Liver (tissue), 9 donors: ENCODE results near the gene LYPD5. TPM values are rescaled to one million over a fixed set of nuclear protein-coding genes. Genes with fewer than 3 reads are reported as not detected.

ENCODE experiments used
- DNase-seq: peaks from one replicate; pipeline ENCODE4 v3.0.0-alpha.2; 2017; ENCODE audit warnings: low spot score
- H3K27ac ChIP-seq, 2 donors: one replicate each; pipeline ENCODE4 v1.7.0; 2013; ENCODE audit warnings: inconsistent platforms in 2 of 2, low read length in 2 of 2, control low read depth in 1 of 2, low read depth in 1 of 2, mild to moderate bottlenecking in 1 of 2
- H3K27me3 ChIP-seq, 4 donors: one replicate each; pipeline versions ENCODE4 v1.6.1 to v1.7.0; 2013; ENCODE audit warnings: low read length in 3 of 4, inconsistent platforms in 1 of 4, mild to moderate bottlenecking in 1 of 4, moderate library complexity in 1 of 4; ENCODE audit not compliant: control insufficient read depth in 4 of 4, insufficient read depth in 4 of 4
- H3K36me3 ChIP-seq, 4 donors: one replicate each; pipeline versions ENCODE4 v1.6.1 to v1.7.0; 2013; ENCODE audit warnings: low read length in 3 of 4, mild to moderate bottlenecking in 3 of 4, low read depth in 1 of 4, moderate library complexity in 1 of 4; ENCODE audit not compliant: control insufficient read depth in 4 of 4, insufficient read depth in 3 of 4
- H3K4me1 ChIP-seq, 4 donors: one replicate each; pipeline versions ENCODE4 v1.6.1 to v1.7.0; 2013; ENCODE audit warnings: low read length in 3 of 4, mild to moderate bottlenecking in 3 of 4, moderate library complexity in 1 of 4; ENCODE audit not compliant: control insufficient read depth in 4 of 4, insufficient read depth in 4 of 4
- H3K4me3 ChIP-seq, 3 donors: one replicate each; pipeline versions ENCODE4 v1.6.1 to v1.7.0; 2013; ENCODE audit warnings: low read length in 3 of 3, control low read depth in 1 of 3, low read depth in 1 of 3, mild to moderate bottlenecking in 1 of 3
- H3K9ac ChIP-seq, 2 donors: one replicate each; pipeline ENCODE4 v1.7.0; 2013; ENCODE audit warnings: low read length in 2 of 2, mild to moderate bottlenecking in 2 of 2, moderate library complexity in 2 of 2, control low read depth in 1 of 2, low read depth in 1 of 2
- H3K9me3 ChIP-seq, 4 donors: one replicate each; pipeline versions ENCODE4 v1.6.1 to v1.7.0; 2013; ENCODE audit warnings: low read length in 3 of 4; ENCODE audit not compliant: control insufficient read depth in 4 of 4
- CTCF ChIP-seq: fragments of 150-350 bp; IDR thresholded peaks from 2 replicates; pipeline ENCODE4 v1.5.1; 2017; ENCODE audit warnings: improper control_type of control experiment, low read depth, low read length; ENCODE audit not compliant: missing input control
- FOXA2 ChIP-seq: IDR thresholded peaks from 2 replicates; pipeline ENCODE4 v1.6.1; 2016; ENCODE audit warnings: antibody characterized with exemption
- GABPA ChIP-seq, 2 donors: IDR thresholded peaks in 1 of 2; conservative IDR thresholded peaks in 1 of 2; 2 replicates each; pipeline ENCODE4 v1.6.1; 2016; ENCODE audit warnings: antibody characterized with exemption in 2 of 2, mild to moderate bottlenecking in 1 of 2, moderate library complexity in 1 of 2
- HNF4A ChIP-seq, 2 donors: conservative IDR thresholded peaks; 2 replicates each; pipeline ENCODE4 v1.6.1; 2016; ENCODE audit warnings: antibody characterized with exemption in 2 of 2, mild to moderate bottlenecking in 2 of 2
- HNF4G ChIP-seq: IDR thresholded peaks from 2 replicates; pipeline ENCODE4 v1.6.1; 2016; ENCODE audit warnings: antibody characterized with exemption
- MAX ChIP-seq: IDR thresholded peaks from 2 replicates; pipeline ENCODE4 v1.6.1; 2016; ENCODE audit warnings: antibody characterized with exemption
- NR2F2 ChIP-seq: IDR thresholded peaks from 2 replicates; pipeline ENCODE4 v1.6.1; 2016; ENCODE audit warnings: antibody characterized with exemption
- REST ChIP-seq: IDR thresholded peaks from 2 replicates; pipeline ENCODE4 v1.6.1; 2016; ENCODE audit warnings: antibody characterized with exemption, mild to moderate bottlenecking
- RXRA ChIP-seq, 2 donors: IDR thresholded peaks; 2 replicates each; pipeline ENCODE4 v1.6.1; 2017 to 2018; ENCODE audit warnings: antibody characterized with exemption in 2 of 2, mild to moderate bottlenecking in 1 of 2
- SP1 ChIP-seq: IDR thresholded peaks from 2 replicates; pipeline ENCODE4 v1.6.1; 2018; ENCODE audit warnings: antibody characterized with exemption, mild to moderate bottlenecking
- TAF1 ChIP-seq: conservative IDR thresholded peaks from 2 replicates; pipeline ENCODE4 v1.6.1; 2016; ENCODE audit warnings: antibody characterized with exemption, mild to moderate bottlenecking
- YY1 ChIP-seq: IDR thresholded peaks from 2 replicates; pipeline ENCODE4 v1.6.1; 2016; ENCODE audit warnings: antibody characterized with exemption, mild to moderate bottlenecking
- ZBTB33 ChIP-seq: IDR thresholded peaks from 2 replicates; pipeline ENCODE4 v1.6.1; 2016; ENCODE audit warnings: antibody characterized with exemption
- WGBS: extraction: QIAGEN DNeasy Blood & Tissue Kit; methylation state at CpG from one replicate; pipeline ENCODE4 v1.1.7; 2013; 5-methylcytosine and 5-hydroxymethylcytosine counted together
- polyA plus RNA-seq, 2 donors: library from polyadenylated mRNA; stranded (reverse) in 1 of 2; unstranded in 1 of 2; fragments of 200-250 nt in 1 of 2; fragments of >200 nt in 1 of 2; fragmentation: Nextera tagmentation in 1 of 2; extraction: Ambion mirVana in 1 of 2; gene quantifications; one replicate each; pipeline versions ENCODE4 v1.2.1 to v1.2.3, GENCODE V29; 2013 to 2015
- total RNA-seq, 2 donors: library from RNA; depleted of rRNA; stranded (reverse); fragments of >200 nt; gene quantifications; one replicate each; pipeline ENCODE4 v1.2.3, GENCODE V29; 2014
- donor health status: healthy.
- donor health status: healthy.
- donor health status: healthy.
- donor health status: healthy.
- donor health status: healthy.

The LYPD5 gene
- total and polyA plus RNA-seq, 4 donors: 0.08 to 0.14 (median 0.13) TPM; not detected in 1

- no peaks in the 10 kb centered on the region for H3K4me1 ChIP-seq
These were observed 18.6 kb downstream of the LYPD5 start for GRCh38 chr19:43783636-43784035.

More at GRCh38 chr19:43783636-43784035, 18.6 kb downstream of the LYPD5 start:
- Histone ChIP-seq H3K27me3 (no peaks in the 10 kb centered on the region), H3K4me3 (no peak overlapping the region), H3K27ac (no peak overlapping the region), H3K9me3 (no peaks in the 10 kb centered on the region), H3K36me3 (no peaks in the 10 kb centered on the region), H3K9ac (no peak overlapping the region)
- 85% methylated on average over 8 of the region's 8 CpGs for WGBS
- TF ChIP-seq HNF4G: no peak
- no peak for TF ChIP-seq HNF4A (conservative IDR thresholded peaks at IDR 0.05)
- no peak for TF ChIP-seq RXRA (IDR thresholded peaks at IDR 0.05)
- TF ChIP-seq FOXA2: no peak
- TF ChIP-seq REST: no peak
- TF ChIP-seq NR2F2: no peak
- TF ChIP-seq GABPA (IDR thresholded peaks at IDR 0.05 in 1 of 2, conservative IDR thresholded peaks at IDR 0.05 in 1 of 2): no peak
- TF ChIP-seq SP1: no peak
- TF ChIP-seq CTCF: no peak
- TF ChIP-seq TAF1: no peak
- no peak for TF ChIP-seq YY1
- TF ChIP-seq ZBTB33: no peak
- no peak for TF ChIP-seq MAX
- DNase-seq: no peak
